KMS-11 (cell line): ENCODE results near the gene SREBF2.

Experiments used
- H2AFZ ChIP-seq: fragments of 200-600 bp; sonication (generic); 2 replicates; pipeline ENCODE4 v1.6.1; 2016; ENCODE audit warnings: antibody characterized with exemption, mixed run types, low read depth
- H3K27ac ChIP-seq: fragments of 200-600 bp; sonication (generic); 2 replicates; pipeline ENCODE4 v1.6.1; 2016; ENCODE audit warnings: mild to moderate bottlenecking, mixed run types
- H3K27me3 ChIP-seq: fragments of 200-600 bp; sonication (generic); 2 replicates; pipeline ENCODE4 v1.6.1; 2017; ENCODE audit warnings: mild to moderate bottlenecking, low read depth, mixed run types, moderate library complexity; ENCODE audit not compliant: insufficient read depth
- H3K36me3 ChIP-seq: fragments of 200-600 bp; sonication (generic); 2 replicates; pipeline ENCODE4 v1.6.1; 2017; ENCODE audit warnings: mild to moderate bottlenecking, mixed run types; ENCODE audit not compliant: insufficient read depth
- H3K4me1 ChIP-seq: fragments of 200-600 bp; sonication (generic); 2 replicates; pipeline ENCODE4 v1.6.1; 2016; ENCODE audit warnings: mild to moderate bottlenecking, low read depth, mixed run types; ENCODE audit not compliant: poor library complexity, severe bottlenecking
- H3K4me2 ChIP-seq: fragments of 200-600 bp; sonication (generic); 2 replicates; pipeline ENCODE4 v1.7.0; 2016; ENCODE audit warnings: mild to moderate bottlenecking, mixed run types
- H3K4me3 ChIP-seq: fragments of 200-600 bp; sonication (generic); IDR thresholded peaks from 2 replicates; pipeline ENCODE4 v1.6.1; 2017; ENCODE audit warnings: low read depth, low read length, mixed read lengths; ENCODE audit not compliant: insufficient read depth
- H3K79me2 ChIP-seq: fragments of 200-600 bp; sonication (generic); 2 replicates; pipeline ENCODE4 v1.6.1; 2016; ENCODE audit warnings: low read depth, mixed run types; ENCODE audit not compliant: insufficient read depth
- H3K9ac ChIP-seq: fragments of 200-600 bp; sonication (generic); 2 replicates; pipeline ENCODE4 v1.6.1; 2016; ENCODE audit warnings: mild to moderate bottlenecking, mixed run types
- H4K20me1 ChIP-seq: fragments of 200-600 bp; sonication (generic); 2 replicates; pipeline ENCODE4 v1.6.1; 2016; ENCODE audit warnings: mild to moderate bottlenecking, mixed run types; ENCODE audit not compliant: insufficient read depth
- CTCF ChIP-seq: fragments of 200-600 bp; sonication (generic); conservative IDR thresholded peaks from 2 replicates; pipeline ENCODE4 v1.6.1; 2017; ENCODE audit warnings: low read depth, mild to moderate bottlenecking, antibody characterized with exemption, low read length, moderate library complexity, mixed read lengths

SREBF2 gene

GRCh38 chr22:41900652-41901312 lies 67.9 kb downstream of the SREBF2 start:
- Histone ChIP-seq H3K4me2 (no peak overlapping the region), H4K20me1 (no peaks in the 10 kb centered on the region), H3K27me3 (no peaks in the 10 kb centered on the region), H3K27ac (no peak overlapping the region), H3K4me3 (no peak overlapping the region), H3K36me3 (peaks cover 2% of the 10 kb centered on the region; the same call in 1 of the 2 replicates), H3K4me1 (no peaks in the 10 kb centered on the region), H2AFZ (no peak overlapping the region), H3K79me2 (no peaks in the 10 kb centered on the region), H3K9ac (no peak overlapping the region)
- no peak for TF ChIP-seq CTCF

- H4K20me1 ChIP-seq: no peaks in the 10 kb centered on the region
- H3K4me1 ChIP-seq: no peaks in the 10 kb centered on the region
- no peak overlapping the region for H2AFZ ChIP-seq
- no peaks in the 10 kb centered on the region for H3K79me2 ChIP-seq
- no peak overlapping the region for H3K4me3 ChIP-seq
- H3K9ac ChIP-seq: no peak overlapping the region
- no peak overlapping the region for H3K27ac ChIP-seq
- no peaks in the 10 kb centered on the region for H3K27me3 ChIP-seq
- no peak for TF ChIP-seq CTCF
- peaks cover 2% of the 10 kb centered on the region; the same call in 1 of the 2 replicates for H3K36me3 ChIP-seq
- no peak overlapping the region for H3K4me2 ChIP-seq
Measured at GRCh38 chr22:41902016-41902415, 69.1 kb downstream of the SREBF2 start.

- no peaks in the 10 kb centered on the region for H3K27me3 ChIP-seq
- no peak for TF ChIP-seq CTCF
- peaks cover 2% of the 10 kb centered on the region; the same call in 1 of the 2 replicates for H3K36me3 ChIP-seq
- no peak overlapping the region for H2AFZ ChIP-seq
- no peaks in the 10 kb centered on the region for H3K79me2 ChIP-seq
- H3K4me2 ChIP-seq: no peak overlapping the region
- peaks cover 4% of the 10 kb centered on the region for H3K4me1 ChIP-seq
- no peak overlapping the region for H3K27ac ChIP-seq
- H3K9ac ChIP-seq: no peak overlapping the region
- no peaks in the 10 kb centered on the region for H4K20me1 ChIP-seq
- no peak overlapping the region for H3K4me3 ChIP-seq
Measured at GRCh38 chr22:41902932-41903421, 70.1 kb downstream of the SREBF2 start.

GRCh38 chr22:41904450-41905410 lies 71.8 kb downstream of the SREBF2 start:
- H3K4me1 ChIP-seq: peaks cover 13% of the 10 kb centered on the region
- no peak overlapping the region for H3K4me3 ChIP-seq
- H3K36me3 ChIP-seq: no peaks in the 10 kb centered on the region
- no peak overlapping the region for H2AFZ ChIP-seq
- TF ChIP-seq CTCF: no peak
- no peak overlapping the region for H3K27ac ChIP-seq
- no peaks in the 10 kb centered on the region for H4K20me1 ChIP-seq
- no peak overlapping the region for H3K4me2 ChIP-seq
- H3K9ac ChIP-seq: no peak overlapping the region
- no peaks in the 10 kb centered on the region for H3K79me2 ChIP-seq
- no peaks in the 10 kb centered on the region for H3K27me3 ChIP-seq
